Body of pancreas (tissue), 4 donors: ENCODE results near the gene EPB41.

Experiments used
- POLR2A ChIP-seq, 3 donors: fragments of 450-650 bp; IDR thresholded peaks; one replicate each; pipeline ENCODE4 v1.6.1; 2016; ENCODE audit warnings: antibody characterized with exemption in 3 of 3, mild to moderate bottlenecking in 2 of 3
- TF ChIP-seq, protein P1 (sequence below), 7 experiments: fragments of 450-650 bp in 4 of 7; fragments of 200-600 bp in 3 of 7; sonication (generic) in 3 of 7; IDR thresholded peaks; one replicate each; pipeline ENCODE4 v1.5.1; 2016 to 2019; ENCODE audit warnings: antibody characterized with exemption in 7 of 7

DNA sequence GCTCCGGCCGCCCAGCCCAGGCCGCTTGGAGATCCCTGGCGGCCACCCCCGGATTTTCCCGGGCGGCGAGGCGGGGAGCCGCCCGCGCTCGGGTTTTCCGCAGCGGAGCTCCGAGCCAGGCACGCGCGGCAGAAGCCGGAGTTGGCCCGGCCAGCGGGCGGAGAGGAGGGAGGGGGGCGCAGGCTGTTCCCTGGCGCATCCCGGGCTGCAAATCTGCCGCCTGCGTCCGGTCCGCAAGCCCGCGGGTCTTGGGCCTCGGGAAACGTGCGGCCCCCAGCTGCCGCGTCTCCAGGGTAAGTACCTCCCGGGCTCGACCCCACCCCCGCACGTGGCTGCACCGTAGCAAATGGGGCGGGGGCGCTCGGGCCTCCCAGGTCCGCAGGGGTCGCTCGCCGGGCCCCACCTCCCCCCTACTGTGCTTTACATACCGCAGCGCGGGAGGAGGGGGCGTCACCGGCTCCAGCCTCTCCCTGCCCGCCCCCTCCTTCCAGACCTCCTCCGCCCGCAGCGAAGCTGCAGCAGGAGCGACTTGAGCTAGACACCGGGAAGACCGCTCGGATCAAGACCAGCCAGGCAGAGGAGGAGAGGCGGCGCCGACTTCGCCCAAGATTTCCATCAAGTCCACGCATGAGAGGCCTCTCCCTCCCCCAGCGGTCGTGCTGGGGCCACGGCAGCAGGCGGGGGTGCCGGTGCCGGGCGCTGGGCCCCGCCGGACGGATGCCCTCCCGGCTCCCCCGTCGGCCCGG is 207.7 kb downstream of the EPB41 start:
- TF ChIP-seq POLR2A (IDR thresholded peaks at IDR 0.05) = no peak
- TF ChIP-seq, protein P1, sequence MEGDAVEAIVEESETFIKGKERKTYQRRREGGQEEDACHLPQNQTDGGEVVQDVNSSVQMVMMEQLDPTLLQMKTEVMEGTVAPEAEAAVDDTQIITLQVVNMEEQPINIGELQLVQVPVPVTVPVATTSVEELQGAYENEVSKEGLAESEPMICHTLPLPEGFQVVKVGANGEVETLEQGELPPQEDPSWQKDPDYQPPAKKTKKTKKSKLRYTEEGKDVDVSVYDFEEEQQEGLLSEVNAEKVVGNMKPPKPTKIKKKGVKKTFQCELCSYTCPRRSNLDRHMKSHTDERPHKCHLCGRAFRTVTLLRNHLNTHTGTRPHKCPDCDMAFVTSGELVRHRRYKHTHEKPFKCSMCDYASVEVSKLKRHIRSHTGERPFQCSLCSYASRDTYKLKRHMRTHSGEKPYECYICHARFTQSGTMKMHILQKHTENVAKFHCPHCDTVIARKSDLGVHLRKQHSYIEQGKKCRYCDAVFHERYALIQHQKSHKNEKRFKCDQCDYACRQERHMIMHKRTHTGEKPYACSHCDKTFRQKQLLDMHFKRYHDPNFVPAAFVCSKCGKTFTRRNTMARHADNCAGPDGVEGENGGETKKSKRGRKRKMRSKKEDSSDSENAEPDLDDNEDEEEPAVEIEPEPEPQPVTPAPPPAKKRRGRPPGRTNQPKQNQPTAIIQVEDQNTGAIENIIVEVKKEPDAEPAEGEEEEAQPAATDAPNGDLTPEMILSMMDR (IDR thresholded peaks at IDR 0.05) = no peak
